HG03342 (cell line): ENCODE results near the gene TAPT1.

Source experiments
- ATAC-seq: cut with Tn5 transposase; IDR thresholded peaks from one replicate; pipeline ENCODE4 v1.9.1; 2021; ENCODE audit warnings: mild to moderate bottlenecking, moderate library complexity; ENCODE audit not compliant: unreplicated experiment

The TAPT1 gene

DNA sequence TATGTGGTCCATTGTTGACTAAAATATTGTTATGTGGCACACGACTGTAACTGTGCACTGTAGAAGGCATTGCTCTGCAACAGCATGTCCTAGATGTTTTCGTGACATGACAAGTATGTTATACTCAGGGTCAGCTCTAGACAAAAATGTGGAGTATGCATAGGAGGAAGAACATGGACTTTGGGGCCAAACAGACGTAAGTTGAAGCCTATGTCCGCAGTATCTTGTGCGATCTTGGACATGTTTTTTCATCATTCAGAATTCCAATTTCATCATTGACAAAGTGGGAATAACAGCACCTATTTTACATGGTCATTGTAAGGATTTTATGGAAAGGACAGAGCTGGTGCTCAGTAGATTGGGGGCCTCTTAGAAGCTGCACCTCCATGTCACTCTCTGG is 114.7 kb downstream of the TAPT1 start:
- no peak for ATAC-seq

DNA sequence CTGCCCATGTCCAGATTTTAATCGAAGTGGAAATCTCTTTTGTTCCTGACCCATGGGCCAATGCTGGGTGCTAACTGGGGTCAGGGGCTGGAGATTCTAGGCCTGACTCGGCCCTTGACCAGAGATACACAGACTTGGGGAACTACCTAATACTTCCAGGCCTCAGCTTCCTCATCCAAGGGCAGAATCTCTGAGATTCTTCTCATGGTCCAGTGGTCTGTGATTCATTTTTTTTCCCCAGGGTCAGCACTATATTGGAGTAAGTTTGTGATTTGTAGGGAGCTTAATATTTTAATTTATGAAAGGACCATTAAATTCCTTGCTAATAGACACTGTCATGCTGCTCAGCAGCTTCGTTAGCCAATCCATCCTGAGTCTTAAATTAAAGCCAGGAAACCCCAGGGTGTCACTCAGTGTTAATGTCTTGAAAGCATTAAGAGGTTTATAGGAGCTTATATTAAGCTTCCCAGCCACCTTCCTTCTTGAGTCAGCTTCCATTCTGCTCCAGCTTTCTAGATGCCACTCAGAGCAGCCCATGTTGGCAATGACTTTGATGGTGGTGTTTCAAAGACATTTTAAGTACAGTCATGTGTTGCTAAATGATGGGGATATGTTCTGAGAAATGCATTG is 115.5 kb downstream of the TAPT1 start:
- no peak for ATAC-seq
